GM18499 (cell line): Measurements from ENCODE around the gene AP3M1.

Source experiments
- ATAC-seq: cut with Tn5 transposase; IDR thresholded peaks from one replicate; pipeline ENCODE4 v1.9.1; 2021; ENCODE audit warnings: moderate number of reproducible peaks; ENCODE audit not compliant: insufficient read depth, unreplicated experiment

The AP3M1 gene

GRCh38 chr10:74083304-74083703 lies 67.3 kb downstream of the AP3M1 start:
- no peak for ATAC-seq

GRCh38 chr10:74081941-74082718 lies 68.5 kb downstream of the AP3M1 start:
- no peak for ATAC-seq

GRCh38 chr10:74081192-74081803 lies 69.3 kb downstream of the AP3M1 start:
- no peak for ATAC-seq

- ATAC-seq, result no peak
Measured at GRCh38 chr10:74079936-74080590, 70.6 kb downstream of the AP3M1 start.

- ATAC-seq, result no peak
Measured at GRCh38 chr10:74079028-74079935, 71.3 kb downstream of the AP3M1 start.

- no peak for ATAC-seq
Measured at GRCh38 chr10:74078037-74078436, 72.6 kb downstream of the AP3M1 start.

- ATAC-seq, result no peak
Measured at GRCh38 chr10:74077416-74077815, 73.2 kb downstream of the AP3M1 start.

- ATAC-seq, result no peak
Measured at GRCh38 chr10:74076961-74077360, 73.7 kb downstream of the AP3M1 start.

GRCh38 chr10:74075906-74076305 lies 74.7 kb downstream of the AP3M1 start:
- no peak for ATAC-seq

- ATAC-seq, result no peak
Measured at GRCh38 chr10:74072503-74072902, 78.1 kb downstream of the AP3M1 start.

- ATAC-seq, result no peak
Measured at GRCh38 chr10:74071157-74071556, 79.5 kb downstream of the AP3M1 start.
